ENCODE results near the gene LAMA4.

DNA sequence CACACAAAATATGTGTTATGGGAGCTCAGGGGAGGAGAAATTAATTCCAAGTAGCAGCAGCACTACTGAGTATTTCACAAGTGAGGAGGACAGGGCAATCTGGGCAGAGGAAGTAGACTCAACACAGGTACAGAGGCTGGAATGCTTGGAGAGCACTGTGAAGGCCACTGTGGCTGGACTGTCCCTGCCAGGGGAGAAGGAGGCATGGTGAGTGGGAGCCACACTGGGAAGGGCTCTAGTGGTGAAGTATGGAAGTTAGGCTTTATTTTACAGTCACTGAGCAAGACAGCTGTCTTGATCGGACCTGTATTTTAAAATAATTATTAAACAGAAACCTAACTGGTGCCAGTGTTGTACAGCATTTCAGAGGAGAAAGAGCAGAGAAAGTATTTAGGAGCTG is 138.1 kb downstream of the LAMA4 start:
- TF ChIP-seq, protein P1, sequence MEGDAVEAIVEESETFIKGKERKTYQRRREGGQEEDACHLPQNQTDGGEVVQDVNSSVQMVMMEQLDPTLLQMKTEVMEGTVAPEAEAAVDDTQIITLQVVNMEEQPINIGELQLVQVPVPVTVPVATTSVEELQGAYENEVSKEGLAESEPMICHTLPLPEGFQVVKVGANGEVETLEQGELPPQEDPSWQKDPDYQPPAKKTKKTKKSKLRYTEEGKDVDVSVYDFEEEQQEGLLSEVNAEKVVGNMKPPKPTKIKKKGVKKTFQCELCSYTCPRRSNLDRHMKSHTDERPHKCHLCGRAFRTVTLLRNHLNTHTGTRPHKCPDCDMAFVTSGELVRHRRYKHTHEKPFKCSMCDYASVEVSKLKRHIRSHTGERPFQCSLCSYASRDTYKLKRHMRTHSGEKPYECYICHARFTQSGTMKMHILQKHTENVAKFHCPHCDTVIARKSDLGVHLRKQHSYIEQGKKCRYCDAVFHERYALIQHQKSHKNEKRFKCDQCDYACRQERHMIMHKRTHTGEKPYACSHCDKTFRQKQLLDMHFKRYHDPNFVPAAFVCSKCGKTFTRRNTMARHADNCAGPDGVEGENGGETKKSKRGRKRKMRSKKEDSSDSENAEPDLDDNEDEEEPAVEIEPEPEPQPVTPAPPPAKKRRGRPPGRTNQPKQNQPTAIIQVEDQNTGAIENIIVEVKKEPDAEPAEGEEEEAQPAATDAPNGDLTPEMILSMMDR (IDR thresholded peaks at IDR 0.05): no peak
- TF ChIP-seq EP300 (IDR thresholded peaks at IDR 0.05) (no peak), POLR2A (IDR thresholded peaks at IDR 0.05) (no peak)

Measured in ovary (tissue), 3 donors.